ENCODE measurements around the gene PDCD6IP.

DNA sequence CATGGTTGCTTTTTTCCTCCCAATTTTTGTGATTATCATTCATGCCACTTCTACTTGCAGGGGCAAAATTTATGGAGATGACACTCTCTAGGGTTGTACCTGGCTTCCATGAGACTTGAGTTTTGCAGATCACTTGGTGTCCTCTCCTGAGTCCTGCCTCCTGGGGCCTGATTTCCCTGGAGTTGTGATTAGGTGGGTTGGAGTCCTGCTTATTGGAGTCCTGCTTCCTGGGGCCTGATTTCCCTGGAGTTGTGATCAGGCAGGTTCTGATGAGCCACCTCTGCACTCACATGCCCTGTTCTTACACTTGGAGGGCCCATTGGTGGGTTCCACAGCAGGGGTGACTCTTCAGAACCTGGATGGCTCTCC is 102.0 kb downstream of the PDCD6IP start:
- no peak for TF ChIP-seq ZNF431 (CRISPR knock-in tag; IDR thresholded peaks at IDR 0.05; ENCODE audit: borderline replicate concordance, low read depth)
- TF ChIP-seq ZBTB7B (CRISPR knock-in tag; IDR thresholded peaks at IDR 0.05), result no peak
- TF ChIP-seq SRF (IDR thresholded peaks at IDR 0.05; ENCODE audit: low read depth, low read length), result no peak
- no peak for TF ChIP-seq MTA1 (CRISPR knock-in tag; IDR thresholded peaks at IDR 0.05; ENCODE audit: borderline replicate concordance)
- TF ChIP-seq, protein P1, sequence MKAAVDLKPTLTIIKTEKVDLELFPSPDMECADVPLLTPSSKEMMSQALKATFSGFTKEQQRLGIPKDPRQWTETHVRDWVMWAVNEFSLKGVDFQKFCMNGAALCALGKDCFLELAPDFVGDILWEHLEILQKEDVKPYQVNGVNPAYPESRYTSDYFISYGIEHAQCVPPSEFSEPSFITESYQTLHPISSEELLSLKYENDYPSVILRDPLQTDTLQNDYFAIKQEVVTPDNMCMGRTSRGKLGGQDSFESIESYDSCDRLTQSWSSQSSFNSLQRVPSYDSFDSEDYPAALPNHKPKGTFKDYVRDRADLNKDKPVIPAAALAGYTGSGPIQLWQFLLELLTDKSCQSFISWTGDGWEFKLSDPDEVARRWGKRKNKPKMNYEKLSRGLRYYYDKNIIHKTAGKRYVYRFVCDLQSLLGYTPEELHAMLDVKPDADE (CRISPR knock-in tag; IDR thresholded peaks at IDR 0.05), result no peak
- no peak for TF ChIP-seq ZSCAN21 (CRISPR knock-in tag; IDR thresholded peaks at IDR 0.05; ENCODE audit: borderline replicate concordance)
- TF ChIP-seq, protein P2, sequence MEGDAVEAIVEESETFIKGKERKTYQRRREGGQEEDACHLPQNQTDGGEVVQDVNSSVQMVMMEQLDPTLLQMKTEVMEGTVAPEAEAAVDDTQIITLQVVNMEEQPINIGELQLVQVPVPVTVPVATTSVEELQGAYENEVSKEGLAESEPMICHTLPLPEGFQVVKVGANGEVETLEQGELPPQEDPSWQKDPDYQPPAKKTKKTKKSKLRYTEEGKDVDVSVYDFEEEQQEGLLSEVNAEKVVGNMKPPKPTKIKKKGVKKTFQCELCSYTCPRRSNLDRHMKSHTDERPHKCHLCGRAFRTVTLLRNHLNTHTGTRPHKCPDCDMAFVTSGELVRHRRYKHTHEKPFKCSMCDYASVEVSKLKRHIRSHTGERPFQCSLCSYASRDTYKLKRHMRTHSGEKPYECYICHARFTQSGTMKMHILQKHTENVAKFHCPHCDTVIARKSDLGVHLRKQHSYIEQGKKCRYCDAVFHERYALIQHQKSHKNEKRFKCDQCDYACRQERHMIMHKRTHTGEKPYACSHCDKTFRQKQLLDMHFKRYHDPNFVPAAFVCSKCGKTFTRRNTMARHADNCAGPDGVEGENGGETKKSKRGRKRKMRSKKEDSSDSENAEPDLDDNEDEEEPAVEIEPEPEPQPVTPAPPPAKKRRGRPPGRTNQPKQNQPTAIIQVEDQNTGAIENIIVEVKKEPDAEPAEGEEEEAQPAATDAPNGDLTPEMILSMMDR (CRISPR knock-in tag; IDR thresholded peaks at IDR 0.05), result no peak
- no peak for TF ChIP-seq HDAC1 (CRISPR knock-in tag; IDR thresholded peaks at IDR 0.05)
- no peak for TF ChIP-seq XRCC5 (optimal IDR thresholded peaks at IDR 0.05; ENCODE audit: low read length)
